Spleen (tissue), 11 donors: ENCODE results near the gene ICOSLG. TPM values are rescaled to one million over a fixed set of nuclear protein-coding genes. Genes with fewer than 3 reads are reported as not detected.

Experiments used
- DNase-seq: peaks from one replicate; pipeline ENCODE4 v3.0.0-alpha.2; 2020
- H3K27ac ChIP-seq, 8 donors: fragments of 200-600 bp; sonication (generic) in 7 of 8; 1 replicate in 4 of 8; 2 replicates in 4 of 8; pipeline versions ENCODE4 v1.5.0 to v1.8.0; 2016 to 2021; ENCODE audit warnings: inconsistent platforms in 4 of 8, mild to moderate bottlenecking in 4 of 8, moderate library complexity in 1 of 8
- H3K27me3 ChIP-seq, 7 donors: fragments of 200-600 bp; sonication (generic) in 6 of 7; replicated peaks in 1 of 7; 1 replicate in 4 of 7; 2 replicates in 3 of 7; pipeline versions ENCODE4 v1.5.0 to v1.8.0; 2016 to 2021; ENCODE audit warnings: inconsistent platforms in 3 of 7, mild to moderate bottlenecking in 1 of 7
- H3K36me3 ChIP-seq, 6 donors: fragments of 200-600 bp; sonication (generic) in 5 of 6; 1 replicate in 4 of 6; 2 replicates in 2 of 6; pipeline versions ENCODE4 v1.5.0 to v1.8.0; 2016 to 2021; ENCODE audit warnings: inconsistent platforms in 2 of 6
- H3K4me1 ChIP-seq, 6 donors: fragments of 200-600 bp; sonication (generic) in 5 of 6; 1 replicate in 3 of 6; 2 replicates in 3 of 6; pipeline versions ENCODE4 v1.5.0 to v1.8.0; 2016 to 2021; ENCODE audit warnings: inconsistent platforms in 3 of 6
- H3K4me3 ChIP-seq, 8 donors: fragments of 200-600 bp; sonication (generic) in 7 of 8; 1 replicate in 4 of 8; 2 replicates in 4 of 8; pipeline versions ENCODE4 v1.5.0 to v1.8.0; 2016 to 2021; ENCODE audit warnings: inconsistent platforms in 4 of 8, mild to moderate bottlenecking in 4 of 8, moderate library complexity in 2 of 8
- H3K9me3 ChIP-seq, 8 donors: fragments of 200-600 bp; sonication (generic) in 7 of 8; 1 replicate in 4 of 8; 2 replicates in 4 of 8; pipeline versions ENCODE4 v1.5.0 to v1.8.0; 2016 to 2021; ENCODE audit warnings: inconsistent platforms in 4 of 8
- POLR2A ChIP-seq, 3 donors: fragments of 450-650 bp; IDR thresholded peaks; one replicate each; pipeline ENCODE4 v1.5.1; 2017; ENCODE audit warnings: antibody characterized with exemption in 3 of 3, mild to moderate bottlenecking in 1 of 3
- POLR2AphosphoS5 ChIP-seq, 3 donors: sonication (generic); formaldehyde crosslinking; IDR thresholded peaks; one replicate each; pipeline ENCODE4 v1.5.1; 2017; ENCODE audit warnings: antibody characterized with exemption in 3 of 3
- WGBS, 5 donors: extraction: QIAGEN DNeasy Blood & Tissue Kit in 3 of 5; methylation state at CpG; one replicate each; pipeline versions ENCODE4 v1.1.5 to v1.1.7; 2013 to 2018; 5-methylcytosine and 5-hydroxymethylcytosine counted together
- intact Hi-C: fragments of 100-400 bp; cut with DNase I; formaldehyde crosslinking; loops from one replicate; pipeline ENCODE4 v1.15.0; 2023; ENCODE audit warnings: low total_unique reads
- polyA plus RNA-seq, 3 donors: library from polyadenylated mRNA; stranded (reverse); fragments of 200-250 nt; gene quantifications; one replicate each; pipeline ENCODE4 v1.2.1, GENCODE V29; 2013
- total RNA-seq, 7 donors: library from RNA; depleted of rRNA in 3 of 7; stranded (reverse); fragments of >200 nt in 3 of 7; fragmentation: NEBNext Ultra II Directional in 4 of 7; extraction: Animal tissue kit (Norgen Biotek cat#: 25700) in 4 of 7; gene quantifications; one replicate each; pipeline versions ENCODE4 v1.1.0 to v1.2.1, GENCODE V29; 2016 to 2021
- TF ChIP-seq, protein P1 (sequence below), 11 experiments: fragments of 200-600 bp in 7 of 11; fragments of 450-650 bp in 4 of 11; sonication (generic) in 4 of 11; IDR thresholded peaks in 8 of 11; conservative IDR thresholded peaks in 3 of 11; 1 replicate in 7 of 11; 2 replicates in 4 of 11; pipeline versions ENCODE4 v1.4.0 to v1.8.0; 2016 to 2021; ENCODE audit warnings: antibody characterized with exemption in 11 of 11, inconsistent platforms in 4 of 11, mild to moderate bottlenecking in 1 of 11
- donor health status: healthy with polysubstance abuse.
- donor health status: DM: no; HTN: no; CAD: no; lungs with moderate emphysema.
- donor health status: DM: no; HTN: no; CAD: no.
- donor health status: Bipolar disorder and iron deficiency.
- donor health status: healthy.
- donor health status: DM: no; HTN: no; CAD: no.
- donor health status: DM: yes; HTN: yes; CAD: no.

ICOSLG gene
- total and polyA plus RNA-seq, 10 donors: 1.9 to 17.5 (median 6.7) TPM

GRCh38 chr21:44273046-44273445 lies 32.3 kb upstream of the ICOSLG start:
- Histone ChIP-seq H3K4me1 (no peaks in the 10 kb centered on the region), H3K9me3 (no peaks in the 10 kb centered on the region), H3K27ac (no peak overlapping the region), H3K27me3 (no peaks in the 10 kb centered on the region), H3K4me3 (no peak overlapping the region), H3K36me3 (no peaks in the 10 kb centered on the region)
- no peak for TF ChIP-seq POLR2AphosphoS5 (IDR thresholded peaks at IDR 0.05)
- TF ChIP-seq, protein P1, sequence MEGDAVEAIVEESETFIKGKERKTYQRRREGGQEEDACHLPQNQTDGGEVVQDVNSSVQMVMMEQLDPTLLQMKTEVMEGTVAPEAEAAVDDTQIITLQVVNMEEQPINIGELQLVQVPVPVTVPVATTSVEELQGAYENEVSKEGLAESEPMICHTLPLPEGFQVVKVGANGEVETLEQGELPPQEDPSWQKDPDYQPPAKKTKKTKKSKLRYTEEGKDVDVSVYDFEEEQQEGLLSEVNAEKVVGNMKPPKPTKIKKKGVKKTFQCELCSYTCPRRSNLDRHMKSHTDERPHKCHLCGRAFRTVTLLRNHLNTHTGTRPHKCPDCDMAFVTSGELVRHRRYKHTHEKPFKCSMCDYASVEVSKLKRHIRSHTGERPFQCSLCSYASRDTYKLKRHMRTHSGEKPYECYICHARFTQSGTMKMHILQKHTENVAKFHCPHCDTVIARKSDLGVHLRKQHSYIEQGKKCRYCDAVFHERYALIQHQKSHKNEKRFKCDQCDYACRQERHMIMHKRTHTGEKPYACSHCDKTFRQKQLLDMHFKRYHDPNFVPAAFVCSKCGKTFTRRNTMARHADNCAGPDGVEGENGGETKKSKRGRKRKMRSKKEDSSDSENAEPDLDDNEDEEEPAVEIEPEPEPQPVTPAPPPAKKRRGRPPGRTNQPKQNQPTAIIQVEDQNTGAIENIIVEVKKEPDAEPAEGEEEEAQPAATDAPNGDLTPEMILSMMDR (IDR thresholded peaks at IDR 0.05 in 8 of 11, conservative IDR thresholded peaks at IDR 0.05 in 3 of 11): no peak
- TF ChIP-seq POLR2A (IDR thresholded peaks at IDR 0.05): no peak
- WGBS, 5 donors: 74 to 96% (median 87%) methylated on average over 6 to 7 of the region's 7 CpGs
- peak; percentile 49 for DNase-seq
- intact Hi-C loops: no loop called here

GRCh38 chr21:44272284-44272858 lies 31.6 kb upstream of the ICOSLG start:
- H3K27me3 ChIP-seq: no peaks in the 10 kb centered on the region
- intact Hi-C loops: no loop called here
- no peak overlapping the region for H3K27ac ChIP-seq
- DNase-seq: peak; percentile 50
- TF ChIP-seq POLR2A (IDR thresholded peaks at IDR 0.05) (no peak), POLR2AphosphoS5 (IDR thresholded peaks at IDR 0.05) (no peak)
- TF ChIP-seq, protein P1 (IDR thresholded peaks at IDR 0.05 in 8 of 11, conservative IDR thresholded peaks at IDR 0.05 in 3 of 11): no peak
- H3K4me3 ChIP-seq: no peak overlapping the region
- 82 to 88% (median 86%) methylated on average over 17 to 18 of the region's 18 CpGs for WGBS, 5 donors
- no peaks in the 10 kb centered on the region for H3K9me3 ChIP-seq
- no peaks in the 10 kb centered on the region for H3K4me1 ChIP-seq
- H3K36me3 ChIP-seq: no peaks in the 10 kb centered on the region

GRCh38 chr21:44271558-44272283 lies 31.0 kb upstream of the ICOSLG start:
- Histone ChIP-seq H3K36me3 (no peaks in the 10 kb centered on the region), H3K27ac (no peak overlapping the region), H3K27me3 (no peaks in the 10 kb centered on the region), H3K4me3 (no peak overlapping the region), H3K4me1 (no peaks in the 10 kb centered on the region), H3K9me3 (no peaks in the 10 kb centered on the region)
- WGBS, 5 donors: 82 to 90% (median 87%) methylated on average over 17 to 18 of the region's 18 CpGs
- TF ChIP-seq POLR2AphosphoS5 (IDR thresholded peaks at IDR 0.05) (no peak), POLR2A (IDR thresholded peaks at IDR 0.05) (no peak)
- TF ChIP-seq, protein P1 (IDR thresholded peaks at IDR 0.05 in 8 of 11, conservative IDR thresholded peaks at IDR 0.05 in 3 of 11): no peak
- intact Hi-C loops: no loop called here
- DNase-seq: peak; percentile 65

- Histone ChIP-seq H3K27me3 (no peaks in the 10 kb centered on the region), H3K9me3 (no peaks in the 10 kb centered on the region), H3K27ac (no peak overlapping the region), H3K4me3 (no peak overlapping the region), H3K4me1 (no peaks in the 10 kb centered on the region), H3K36me3 (no peaks in the 10 kb centered on the region)
- TF ChIP-seq POLR2AphosphoS5 (IDR thresholded peaks at IDR 0.05) (no peak), POLR2A (IDR thresholded peaks at IDR 0.05) (no peak)
- TF ChIP-seq, protein P1 (IDR thresholded peaks at IDR 0.05 in 8 of 11, conservative IDR thresholded peaks at IDR 0.05 in 3 of 11): no peak
- peak; percentile 16 for DNase-seq
- WGBS, 5 donors: 83 to 85% (median 84%) methylated on average over 8 of the region's 8 CpGs
- intact Hi-C loops: no loop called here
Observed at GRCh38 chr21:44269090-44269489, 28.3 kb upstream of the ICOSLG start.
